GM18873 (cell line): Measurements from ENCODE around the gene BSPH1.
"Not testable (repeated sequence)": the region's sequence is repeated elsewhere in the genome, so short reads cannot be mapped to it uniquely, and the experiment has no call there.

Source experiments
- ATAC-seq: cut with Tn5 transposase; IDR thresholded peaks from one replicate; pipeline ENCODE4 v1.9.1; 2021; ENCODE audit warnings: mild to moderate bottlenecking, moderate library complexity, moderate number of reproducible peaks; ENCODE audit not compliant: unreplicated experiment, low FRiP score

The BSPH1 gene

DNA sequence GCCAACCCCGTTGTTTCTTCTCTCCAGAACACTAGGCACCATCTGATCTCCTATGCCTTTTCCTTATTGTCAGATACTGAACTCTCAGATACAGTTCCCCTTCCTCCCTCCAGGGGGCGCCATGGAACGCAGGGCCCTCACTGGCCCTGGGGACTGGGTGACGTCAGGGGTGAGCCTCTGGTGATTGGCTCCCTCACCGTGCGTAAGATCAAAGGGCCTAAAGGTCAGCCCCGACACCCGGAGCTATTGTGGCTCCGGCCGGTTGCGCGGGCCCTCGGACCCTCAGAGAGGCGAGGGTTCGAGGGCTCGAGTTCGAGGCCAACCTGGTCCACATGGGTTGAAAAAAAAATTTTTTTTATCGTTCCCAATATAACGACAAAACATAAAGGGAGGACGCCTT, 63.4 kb downstream of the BSPH1 start:
- ATAC-seq, result not testable (repeated sequence)

DNA sequence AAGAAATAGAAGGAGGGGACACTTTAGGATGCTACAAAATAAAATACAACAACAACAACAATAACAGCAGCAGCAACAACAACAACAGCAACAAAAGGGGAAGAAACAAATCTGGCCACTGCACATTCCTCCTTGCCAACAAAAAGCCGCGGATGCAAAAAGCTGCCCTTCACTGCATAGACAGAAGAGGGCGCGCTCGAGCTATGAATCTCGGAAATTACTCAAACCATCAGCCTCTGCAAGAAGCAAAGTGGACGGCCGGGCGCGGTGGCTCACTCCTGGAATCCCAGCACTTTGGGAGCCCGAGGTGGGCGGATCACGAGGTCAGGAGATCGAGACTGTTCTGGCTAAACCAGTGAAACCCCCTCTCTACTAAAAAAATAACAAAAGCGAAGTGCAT, 71.9 kb downstream of the BSPH1 start:
- not testable (repeated sequence) for ATAC-seq
